ENCODE results near the gene INHBC. TPM values are rescaled to one million over a fixed set of nuclear protein-coding genes. Genes with fewer than 3 reads are reported as not detected.

The INHBC gene
- total RNA-seq, 1 donor from 2014 or later = not detected

DNA sequence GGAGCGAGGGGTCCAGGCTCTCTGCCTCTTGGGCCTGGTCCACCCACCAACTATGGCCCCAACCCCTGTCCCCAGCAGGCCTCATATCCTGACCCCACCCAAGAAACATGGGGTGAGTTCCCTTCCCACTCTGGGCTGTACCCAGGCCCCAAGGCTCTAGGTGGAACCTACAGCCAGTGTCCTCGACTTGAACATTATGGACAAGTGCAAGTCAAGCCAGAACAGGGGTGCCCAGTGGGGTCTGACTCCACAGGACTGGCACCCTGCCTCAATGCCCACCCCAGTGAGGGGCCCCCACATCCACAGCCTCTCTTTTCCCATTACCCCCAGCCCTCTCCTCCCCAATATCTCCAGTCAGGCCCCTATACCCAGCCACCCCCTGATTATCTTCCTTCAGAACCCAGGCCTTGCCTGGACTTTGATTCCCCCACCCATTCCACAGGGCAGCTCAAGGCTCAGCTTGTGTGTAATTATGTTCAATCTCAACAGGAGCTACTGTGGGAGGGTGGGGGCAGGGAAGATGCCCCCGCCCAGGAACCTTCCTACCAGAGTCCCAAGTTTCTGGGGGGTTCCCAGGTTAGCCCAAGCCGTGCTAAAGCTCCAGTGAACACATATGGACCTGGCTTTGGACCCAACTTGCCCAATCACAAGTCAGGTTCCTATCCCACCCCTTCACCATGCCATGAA lies 36.5 kb downstream of the INHBC start:
- Mint-ChIP-seq H3K36me3 (ENCODE audit: low read depth, unreplicated experiment) (peaks cover 39% of the 10 kb centered on the region), H3K27ac (ENCODE audit: unreplicated experiment) (no peak overlapping the region), H3K4me1 (ENCODE audit: unreplicated experiment) (peaks cover 23% of the 10 kb centered on the region), H3K27me3 (ENCODE audit: unreplicated experiment) (peaks cover 14% of the 10 kb centered on the region), H3K4me3 (ENCODE audit: unreplicated experiment) (no peak overlapping the region), H3K9me3 (ENCODE audit: unreplicated experiment) (no peaks in the 10 kb centered on the region)
- no peak for DNase-seq (ENCODE audit: low spot score)
- no peak for TF ChIP-seq CTCF (IDR thresholded peaks at IDR 0.05; ENCODE audit: unreplicated experiment)

DNA sequence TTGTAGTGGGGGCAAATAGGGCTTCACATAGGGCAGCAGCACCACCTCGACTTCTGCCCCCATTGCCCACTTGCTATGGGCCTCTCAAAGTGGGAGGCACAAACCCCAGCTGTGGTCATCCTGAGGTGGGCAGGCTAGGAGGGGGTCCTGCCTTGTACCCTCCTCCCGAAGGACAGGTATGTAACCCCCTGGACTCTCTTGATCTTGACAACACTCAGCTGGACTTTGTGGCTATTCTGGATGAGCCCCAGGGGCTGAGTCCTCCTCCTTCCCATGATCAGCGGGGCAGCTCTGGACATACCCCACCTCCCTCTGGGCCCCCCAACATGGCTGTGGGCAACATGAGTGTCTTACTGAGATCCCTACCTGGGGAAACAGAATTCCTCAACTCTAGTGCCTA lies 37.1 kb downstream of the INHBC start:
- Mint-ChIP-seq H3K27ac (ENCODE audit: unreplicated experiment) (no peak overlapping the region), H3K4me3 (ENCODE audit: unreplicated experiment) (no peak overlapping the region), H3K36me3 (ENCODE audit: low read depth, unreplicated experiment) (peaks cover 39% of the 10 kb centered on the region), H3K9me3 (ENCODE audit: unreplicated experiment) (no peaks in the 10 kb centered on the region), H3K27me3 (ENCODE audit: unreplicated experiment) (peaks cover 16% of the 10 kb centered on the region), H3K4me1 (ENCODE audit: unreplicated experiment) (peaks cover 27% of the 10 kb centered on the region)
- TF ChIP-seq CTCF (IDR thresholded peaks at IDR 0.05; ENCODE audit: unreplicated experiment) = no peak
- no peak for DNase-seq (ENCODE audit: low spot score)

DNA sequence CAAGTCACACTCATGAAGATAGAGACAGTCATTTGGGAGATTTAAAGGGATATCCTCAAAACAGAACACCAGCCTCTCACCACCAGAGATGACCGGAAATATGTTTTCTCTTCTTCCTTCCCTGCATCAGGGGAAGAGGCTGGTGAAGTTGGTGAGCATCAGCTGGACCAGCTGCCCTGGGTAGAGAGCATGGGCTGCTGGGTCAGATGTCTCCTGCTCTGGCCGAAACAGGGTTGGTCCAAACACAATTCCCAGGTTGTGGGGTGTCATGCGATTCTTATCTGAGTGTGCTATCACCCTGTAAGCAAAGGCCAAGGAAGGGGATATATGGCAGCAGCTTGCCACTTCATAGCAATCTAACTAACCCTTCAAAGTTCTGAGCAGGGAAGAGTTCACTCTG lies 37.8 kb downstream of the INHBC start:
- DNase-seq (ENCODE audit: low spot score) = no peak
- Mint-ChIP-seq H3K4me1 (ENCODE audit: unreplicated experiment) (peaks cover 29% of the 10 kb centered on the region), H3K9me3 (ENCODE audit: unreplicated experiment) (no peaks in the 10 kb centered on the region), H3K4me3 (ENCODE audit: unreplicated experiment) (no peak overlapping the region), H3K27ac (ENCODE audit: unreplicated experiment) (no peak overlapping the region), H3K36me3 (ENCODE audit: low read depth, unreplicated experiment) (peaks cover 36% of the 10 kb centered on the region), H3K27me3 (ENCODE audit: unreplicated experiment) (peaks cover 20% of the 10 kb centered on the region)
- TF ChIP-seq CTCF (IDR thresholded peaks at IDR 0.05; ENCODE audit: unreplicated experiment) = no peak

DNA sequence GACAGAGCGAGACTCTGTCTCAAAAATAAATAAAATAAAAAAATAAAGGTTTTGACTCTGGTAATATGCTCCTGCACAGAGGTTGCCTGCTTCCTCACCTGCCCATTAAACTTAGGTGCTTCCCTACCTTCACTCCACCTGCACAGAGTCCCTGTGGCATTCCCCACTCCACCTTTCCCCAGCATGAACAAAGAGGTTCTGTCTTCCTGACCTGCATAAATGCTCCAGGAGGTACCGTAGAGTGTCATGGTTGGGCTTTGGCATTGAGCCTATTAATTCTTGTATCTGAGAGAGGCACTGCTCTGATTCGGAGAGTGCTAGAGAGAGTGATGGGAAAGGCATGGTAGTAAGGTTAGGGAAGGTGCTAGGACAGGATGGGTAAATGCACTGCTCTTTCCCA lies 38.8 kb downstream of the INHBC start:
- H3K9me3 Mint-ChIP-seq (ENCODE audit: unreplicated experiment) = no peaks in the 10 kb centered on the region
- DNase-seq (ENCODE audit: low spot score) = no peak
- TF ChIP-seq CTCF (IDR thresholded peaks at IDR 0.05; ENCODE audit: unreplicated experiment) = no peak
- H3K27me3 Mint-ChIP-seq (ENCODE audit: unreplicated experiment) = peaks cover 21% of the 10 kb centered on the region
- no peak overlapping the region for H3K4me3 Mint-ChIP-seq (ENCODE audit: unreplicated experiment)
- H3K27ac Mint-ChIP-seq (ENCODE audit: unreplicated experiment) = no peak overlapping the region
- peaks cover 31% of the 10 kb centered on the region for H3K4me1 Mint-ChIP-seq (ENCODE audit: unreplicated experiment)
- peaks cover 27% of the 10 kb centered on the region for H3K36me3 Mint-ChIP-seq (ENCODE audit: low read depth, unreplicated experiment)

DNA sequence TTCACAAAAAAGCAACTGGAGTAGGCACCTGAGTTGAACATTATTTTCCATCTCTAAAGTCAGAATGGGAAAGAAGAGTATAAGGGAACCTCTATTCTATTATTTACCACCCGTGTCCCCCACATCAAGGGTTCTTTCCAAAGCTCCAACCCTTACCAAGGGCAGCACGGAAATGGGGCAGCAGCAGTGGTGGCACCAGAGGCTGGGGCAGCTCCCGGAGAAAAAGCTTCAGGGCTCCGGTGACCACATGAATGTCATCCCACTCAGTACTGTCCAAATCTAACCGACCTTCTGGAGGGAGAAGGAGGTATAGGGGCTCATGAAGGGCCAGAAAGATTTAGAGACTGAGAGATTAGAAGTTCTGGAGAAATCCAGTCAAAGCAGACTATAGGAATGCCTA lies 39.3 kb downstream of the INHBC start:
- no peak for TF ChIP-seq CTCF (IDR thresholded peaks at IDR 0.05; ENCODE audit: unreplicated experiment)
- peaks cover 23% of the 10 kb centered on the region for H3K27me3 Mint-ChIP-seq (ENCODE audit: unreplicated experiment)
- DNase-seq (ENCODE audit: low spot score) = no peak

More for the DNA sequence above, 39.3 kb downstream of the INHBC start:
- Mint-ChIP-seq H3K9me3 (ENCODE audit: unreplicated experiment) (no peaks in the 10 kb centered on the region), H3K27ac (ENCODE audit: unreplicated experiment) (peak overlapping the region; percentile 55), H3K36me3 (ENCODE audit: low read depth, unreplicated experiment) (peaks cover 26% of the 10 kb centered on the region), H3K4me3 (ENCODE audit: unreplicated experiment) (peak overlapping the region; percentile 85), H3K4me1 (ENCODE audit: unreplicated experiment) (peaks cover 35% of the 10 kb centered on the region)

Data from endothelial cell (in vitro differentiated cells).